ENCODE results near the gene KRTAP19-6. TPM values are rescaled to one million over a fixed set of nuclear protein-coding genes. Genes with fewer than 3 reads are reported as not detected.

KRTAP19-6 gene
- total RNA-seq, 1 experiment from 2014 or later, result not detected

GRCh38 chr21:30563630-30564029, 22.0 kb upstream of the KRTAP19-6 start:
- intact Hi-C loops (cut with micrococcal nuclease), result no loop called here
- BruUV-seq (replicated peaks), result no TSS peak
- Histone ChIP-seq H2AFZ (ENCODE audit: low read depth, low read length, poor library complexity, severe bottlenecking) (no peak overlapping the region), H3K4me2 (ENCODE audit: low read length) (no peak overlapping the region), H3K4me1 (ENCODE audit: control insufficient read depth in 1 of 2, insufficient read depth in 2 of 2, low read length in 2 of 2) (no peaks in the 10 kb centered on the region), H3K9me2 (ENCODE audit: insufficient read depth) (no peaks in the 10 kb centered on the region), H3K27me3 (ENCODE audit: insufficient read depth, low read length) (no peaks in the 10 kb centered on the region), H3K27ac (ENCODE audit: low read depth, low read length) (no peak overlapping the region), H3K36me3 (ENCODE audit: control insufficient read depth in 1 of 2, insufficient read depth in 2 of 2, low read length in 2 of 2) (no peaks in the 10 kb centered on the region), H3K9me3 (ENCODE audit: control insufficient read depth in 1 of 2, insufficient read depth in 1 of 2, low read depth in 1 of 2, low read length in 2 of 2) (peaks cover 0 to 19% of the 10 kb centered on the region in 2 experiments; a peak in 3 of 4 replicates), H3K79me2 (ENCODE audit: insufficient read depth, low read length) (no peaks in the 10 kb centered on the region), H3K4me3 (replicated peaks in 1 of 2; ENCODE audit: low read depth in 1 of 2, low read length in 2 of 2) (no peak overlapping the region), H3K9ac (ENCODE audit: low read length) (no peak overlapping the region), H4K20me1 (ENCODE audit: insufficient read depth) (no peaks in the 10 kb centered on the region)
- RAD21 ChIA-PET (ENCODE audit: low non-redundant PET in 1 of 2, low total read pairs in 2 of 2, uncharacterized antibody in 2 of 2, unreplicated experiment in 2 of 2), result no interaction called here
- DNase-seq (ENCODE audit: low read depth, low spot score) (no peak), ATAC-seq (no peak)
- TF ChIP-seq ZFX (IDR thresholded peaks at IDR 0.05) (no peak), RAD21 (IDR thresholded peaks at IDR 0.05; ENCODE audit: low read depth) (no peak), SP1 (IDR thresholded peaks at IDR 0.05; ENCODE audit: low read depth) (no peak)
- POLR2A ChIA-PET, result no interaction called here
- CTCF ChIA-PET, result no interaction called here

- ChIA-PET CTCF (no interaction called here), POLR2A (no interaction called here), RAD21 (ENCODE audit: low non-redundant PET in 1 of 2, low total read pairs in 2 of 2, uncharacterized antibody in 2 of 2, unreplicated experiment in 2 of 2) (no interaction called here)
- H3K79me2 ChIP-seq (ENCODE audit: insufficient read depth, low read length), result no peaks in the 10 kb centered on the region
- H3K9ac ChIP-seq (ENCODE audit: low read length), result no peak overlapping the region
- DNase-seq (ENCODE audit: low read depth, low spot score), result no peak
- ATAC-seq, result no peak
- H3K4me2 ChIP-seq (ENCODE audit: low read length), result no peak overlapping the region
- no peak overlapping the region for H3K4me3 ChIP-seq (replicated peaks in 1 of 2; ENCODE audit: low read depth in 1 of 2, low read length in 2 of 2)
- H3K9me2 ChIP-seq (ENCODE audit: insufficient read depth), result no peaks in the 10 kb centered on the region
- no peaks in the 10 kb centered on the region for H3K4me1 ChIP-seq (ENCODE audit: control insufficient read depth in 1 of 2, insufficient read depth in 2 of 2, low read length in 2 of 2)
- no TSS peak for BruUV-seq (replicated peaks)
- no peaks in the 10 kb centered on the region for H3K36me3 ChIP-seq (ENCODE audit: control insufficient read depth in 1 of 2, insufficient read depth in 2 of 2, low read length in 2 of 2)
- no peaks in the 10 kb centered on the region for H3K27me3 ChIP-seq (ENCODE audit: insufficient read depth, low read length)
- H3K9me3 ChIP-seq (ENCODE audit: control insufficient read depth in 1 of 2, insufficient read depth in 1 of 2, low read depth in 1 of 2, low read length in 2 of 2), result peaks cover 0 to 16% of the 10 kb centered on the region in 2 experiments; a peak in 3 of 4 replicates
- no peaks in the 10 kb centered on the region for H4K20me1 ChIP-seq (ENCODE audit: insufficient read depth)
- H2AFZ ChIP-seq (ENCODE audit: low read depth, low read length, poor library complexity, severe bottlenecking), result no peak overlapping the region
- H3K27ac ChIP-seq (ENCODE audit: low read depth, low read length), result no peak overlapping the region
- intact Hi-C loops (cut with micrococcal nuclease), result no loop called here
- TF ChIP-seq MAX (IDR thresholded peaks at IDR 0.05) (no peak), ZNF274 (IDR thresholded peaks at IDR 0.05; ENCODE audit: low read depth, low read length) (no peak), EGR1 (IDR thresholded peaks at IDR 0.05; ENCODE audit: low read depth) (no peak), ZFX (IDR thresholded peaks at IDR 0.05) (no peak), SRF (IDR thresholded peaks at IDR 0.05; ENCODE audit: low read depth) (no peak)
Observed at GRCh38 chr21:30563072-30563471, 21.4 kb upstream of the KRTAP19-6 start.

Data from HCT116 (cell line).